Gastroesophageal sphincter (tissue), 4 donors: ENCODE results near the gene IL23R. TPM values are rescaled to one million over a fixed set of nuclear protein-coding genes. Genes with fewer than 3 reads are reported as not detected.

Experiments
- ATAC-seq: fragments of 150-250 bp; one replicate; pipeline ENCODE4 v1.9.1; 2016; ENCODE audit warnings: mild to moderate bottlenecking, moderate library complexity
- H3K27ac ChIP-seq, 4 donors: fragments of 200-600 bp; sonication (generic) in 3 of 4; 1 replicate in 3 of 4; 2 replicates in 1 of 4; pipeline ENCODE4 v1.5.1; 2016 to 2019
- H3K27me3 ChIP-seq: fragments of 200-600 bp; sonication (generic); one replicate; pipeline ENCODE4 v1.5.1; 2019
- H3K36me3 ChIP-seq, 2 donors: fragments of 200-600 bp; sonication (generic); one replicate each; pipeline ENCODE4 v1.5.1; 2019; ENCODE audit warnings: control low read depth in 1 of 2
- H3K4me1 ChIP-seq, 3 donors: fragments of 200-600 bp; sonication (generic); 1 replicate in 2 of 3; 2 replicates in 1 of 3; pipeline ENCODE4 v1.5.1; 2016 to 2019; ENCODE audit warnings: control low read depth in 2 of 3
- H3K4me3 ChIP-seq, 2 donors: fragments of 200-600 bp; sonication (generic); one replicate each; pipeline ENCODE4 v1.5.1; 2019; ENCODE audit warnings: mild to moderate bottlenecking in 1 of 2, moderate library complexity in 1 of 2
- H3K9me3 ChIP-seq, 3 donors: fragments of 200-600 bp; sonication (generic); one replicate each; pipeline ENCODE4 v1.5.1; 2017 to 2019; ENCODE audit warnings: control low read depth in 2 of 3
- EP300 ChIP-seq: sonication (generic); formaldehyde crosslinking; IDR thresholded peaks from one replicate; pipeline ENCODE4 v1.6.1; 2017; ENCODE audit warnings: antibody characterized with exemption, mild to moderate bottlenecking
- POLR2A ChIP-seq, 2 donors: fragments of 450-650 bp; IDR thresholded peaks; one replicate each; pipeline ENCODE4 v1.6.1; 2017; ENCODE audit warnings: antibody characterized with exemption in 2 of 2, mild to moderate bottlenecking in 2 of 2, moderate library complexity in 1 of 2
- POLR2AphosphoS5 ChIP-seq: sonication (generic); formaldehyde crosslinking; IDR thresholded peaks from one replicate; pipeline ENCODE4 v1.6.1; 2017; ENCODE audit warnings: antibody characterized with exemption
- WGBS, 2 donors: methylation state at CpG; one replicate each; pipeline ENCODE4 v1.1.5; 2018; ENCODE audit warnings: low coverage in 1 of 2; 5-methylcytosine and 5-hydroxymethylcytosine counted together
- total RNA-seq, 4 donors: library from RNA; depleted of rRNA; stranded (reverse); fragments of >200 nt; gene quantifications; one replicate each; pipeline ENCODE4 v1.1.0, GENCODE V29; 2016
- TF ChIP-seq, protein P1 (sequence below), 4 experiments: fragments of 200-600 bp in 2 of 4; fragments of 450-650 bp in 2 of 4; sonication (generic) in 1 of 4; IDR thresholded peaks; one replicate each; pipeline ENCODE4 v1.5.1; 2017 to 2019; ENCODE audit warnings: antibody characterized with exemption in 4 of 4, mild to moderate bottlenecking in 2 of 4, moderate library complexity in 2 of 4

IL23R gene
- total RNA-seq, 4 donors from 2014 or later: not detected

DNA sequence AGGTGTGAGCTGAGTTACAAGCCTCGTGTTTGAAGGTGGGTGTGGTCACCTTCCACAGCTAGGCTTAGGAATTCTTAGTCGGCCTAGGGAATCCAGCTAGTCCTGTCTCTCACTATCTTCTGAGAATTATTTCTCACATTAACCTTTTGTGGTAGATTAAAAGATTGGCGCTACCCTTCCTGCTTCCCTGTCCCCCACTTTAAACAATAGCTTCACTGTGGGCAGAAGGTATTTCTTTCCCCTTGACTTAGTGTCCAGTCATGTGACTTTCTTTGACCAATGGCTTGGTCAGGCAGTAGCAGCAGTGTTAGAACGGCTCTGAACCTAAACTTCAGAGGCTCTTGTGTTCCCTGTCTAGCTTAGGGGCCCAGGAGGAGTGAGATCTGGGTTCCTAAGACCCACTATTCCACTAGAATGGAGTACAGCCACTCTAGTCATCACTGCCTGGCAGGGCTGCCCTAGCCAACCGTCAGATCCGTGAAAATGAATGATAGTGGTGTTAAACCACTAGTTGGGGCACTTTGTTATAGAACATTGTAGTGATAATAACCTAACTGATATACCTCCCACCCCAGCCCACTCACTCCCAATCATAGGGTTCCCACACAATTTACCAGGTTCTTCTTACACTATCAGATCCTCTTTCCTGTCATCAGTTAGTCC is 17.6 kb upstream of the IL23R start:
- ATAC-seq: no peak
- 20 to 80% methylated on average over 2 to 3 of the region's 6 CpGs for WGBS, 2 donors
- Histone ChIP-seq H3K27ac (no peak overlapping the region), H3K9me3 (no peaks in the 10 kb centered on the region), H3K4me1 (peaks cover 0 to 7% (median 3%) of the 10 kb centered on the region in 3 donors), H3K4me3 (no peak overlapping the region), H3K36me3 (no peaks in the 10 kb centered on the region), H3K27me3 (peaks cover under 1% of the 10 kb centered on the region)
- TF ChIP-seq EP300 (no peak), POLR2AphosphoS5 (no peak), POLR2A (IDR thresholded peaks at IDR 0.05) (no peak)
- TF ChIP-seq, protein P1, sequence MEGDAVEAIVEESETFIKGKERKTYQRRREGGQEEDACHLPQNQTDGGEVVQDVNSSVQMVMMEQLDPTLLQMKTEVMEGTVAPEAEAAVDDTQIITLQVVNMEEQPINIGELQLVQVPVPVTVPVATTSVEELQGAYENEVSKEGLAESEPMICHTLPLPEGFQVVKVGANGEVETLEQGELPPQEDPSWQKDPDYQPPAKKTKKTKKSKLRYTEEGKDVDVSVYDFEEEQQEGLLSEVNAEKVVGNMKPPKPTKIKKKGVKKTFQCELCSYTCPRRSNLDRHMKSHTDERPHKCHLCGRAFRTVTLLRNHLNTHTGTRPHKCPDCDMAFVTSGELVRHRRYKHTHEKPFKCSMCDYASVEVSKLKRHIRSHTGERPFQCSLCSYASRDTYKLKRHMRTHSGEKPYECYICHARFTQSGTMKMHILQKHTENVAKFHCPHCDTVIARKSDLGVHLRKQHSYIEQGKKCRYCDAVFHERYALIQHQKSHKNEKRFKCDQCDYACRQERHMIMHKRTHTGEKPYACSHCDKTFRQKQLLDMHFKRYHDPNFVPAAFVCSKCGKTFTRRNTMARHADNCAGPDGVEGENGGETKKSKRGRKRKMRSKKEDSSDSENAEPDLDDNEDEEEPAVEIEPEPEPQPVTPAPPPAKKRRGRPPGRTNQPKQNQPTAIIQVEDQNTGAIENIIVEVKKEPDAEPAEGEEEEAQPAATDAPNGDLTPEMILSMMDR (IDR thresholded peaks at IDR 0.05): no peak

DNA sequence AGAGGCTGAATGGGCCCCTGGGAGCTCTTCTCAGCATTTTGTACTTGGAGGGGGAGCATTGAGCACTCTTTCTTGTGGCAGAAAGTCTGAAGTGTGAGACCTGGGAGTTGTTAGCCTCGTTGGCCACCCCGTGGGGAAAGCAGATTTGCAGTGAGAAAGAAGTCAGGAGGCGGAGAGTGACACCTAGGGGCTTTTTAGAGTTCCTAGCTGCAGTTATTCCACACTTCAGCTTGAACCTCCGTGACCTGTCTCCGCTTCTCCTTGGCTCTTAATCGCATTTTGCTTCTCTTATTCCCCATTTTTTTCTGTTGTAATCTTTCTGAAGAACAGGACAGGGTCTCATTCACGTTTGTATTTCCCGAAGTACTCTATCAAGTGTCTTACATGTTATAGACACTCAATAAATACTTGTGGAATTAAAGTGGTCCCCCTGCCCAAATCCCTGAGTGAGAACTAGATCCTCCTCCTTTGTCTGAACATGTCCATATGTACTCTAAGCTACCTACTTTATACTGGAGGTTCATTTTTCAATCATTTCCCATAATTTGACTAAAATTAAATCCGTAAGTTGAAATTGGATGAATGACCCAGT is 17.0 kb upstream of the IL23R start:
- H3K36me3 ChIP-seq: no peaks in the 10 kb centered on the region
- H3K9me3 ChIP-seq: no peaks in the 10 kb centered on the region
- TF ChIP-seq, protein P1 (IDR thresholded peaks at IDR 0.05): peak; percentile 59 to 84 (median 80)
- TF ChIP-seq POLR2A (IDR thresholded peaks at IDR 0.05): no peak
- H3K27ac ChIP-seq: no peak overlapping the region
- no peak overlapping the region for H3K4me3 ChIP-seq
- peak; percentile 77 for ATAC-seq
- peaks cover 0 to 7% (median 3%) of the 10 kb centered on the region in 3 donors for H3K4me1 ChIP-seq
- peaks cover 4% of the 10 kb centered on the region for H3K27me3 ChIP-seq
- WGBS, 2 donors: 16 to 28% methylated on average over 7 to 9 of the region's 9 CpGs

DNA sequence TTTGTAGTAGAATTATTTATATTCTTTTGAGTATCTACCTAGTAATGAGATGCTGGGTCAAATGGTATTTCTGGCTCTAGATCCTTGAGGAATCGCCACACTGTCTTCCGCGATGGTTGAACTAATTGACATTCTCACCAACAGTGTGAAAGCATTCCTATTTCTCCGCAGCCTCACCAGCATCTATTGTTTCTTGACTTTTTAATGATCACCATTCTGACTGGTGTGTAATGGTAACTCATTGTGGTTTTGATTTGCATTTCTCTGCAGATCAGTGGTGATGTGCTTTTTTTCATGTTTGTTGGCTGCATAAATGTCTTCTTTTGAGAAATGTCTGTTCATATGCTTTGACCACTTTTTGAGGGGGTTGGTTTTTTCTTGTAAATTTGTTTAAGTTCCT is 15.3 kb upstream of the IL23R start:
- WGBS, 2 donors: 87 to 90% methylated on average over 4 of the region's 4 CpGs
- Histone ChIP-seq H3K27ac (no peak overlapping the region), H3K4me1 (peaks cover 0 to 7% (median 3%) of the 10 kb centered on the region in 3 donors), H3K4me3 (no peak overlapping the region), H3K36me3 (no peaks in the 10 kb centered on the region), H3K9me3 (no peaks in the 10 kb centered on the region), H3K27me3 (peaks cover 6% of the 10 kb centered on the region)
- no peak for ATAC-seq
- TF ChIP-seq POLR2A (IDR thresholded peaks at IDR 0.05): no peak
- no peak for TF ChIP-seq EP300
- TF ChIP-seq, protein P1 (IDR thresholded peaks at IDR 0.05): no peak
- TF ChIP-seq POLR2AphosphoS5: no peak

DNA sequence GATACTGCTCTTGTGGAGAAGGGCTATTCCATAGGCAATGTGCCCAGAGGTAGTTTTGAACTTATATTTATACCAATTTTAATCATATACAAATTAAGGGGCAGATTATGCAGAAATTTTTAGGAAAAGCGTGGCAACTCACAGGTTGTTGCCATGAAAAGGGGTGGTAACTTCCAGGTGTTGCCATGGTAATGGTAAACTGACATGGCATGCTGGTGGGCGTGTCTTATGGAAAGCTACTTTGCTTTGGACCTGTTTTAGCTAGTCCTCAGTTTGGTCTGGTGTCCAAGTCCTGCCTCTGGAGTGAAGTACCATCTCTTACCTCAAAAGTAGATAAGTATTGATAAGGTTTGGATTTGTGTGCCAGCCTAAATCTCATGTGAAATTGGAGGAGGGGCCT is 7.9 kb upstream of the IL23R start:
- no peak for ATAC-seq
- H3K4me1 ChIP-seq: no peaks in the 10 kb centered on the region
- TF ChIP-seq, protein P1 (IDR thresholded peaks at IDR 0.05): no peak
- no peak for TF ChIP-seq POLR2AphosphoS5
- no peak for TF ChIP-seq EP300
- TF ChIP-seq POLR2A (IDR thresholded peaks at IDR 0.05): no peak
- peaks cover 25% of the 10 kb centered on the region for H3K27me3 ChIP-seq
- 43% methylated on average over 2 of the region's 2 CpGs; no CpG with 5 or more reads in 1 of the 2 donors for WGBS, 2 donors
- H3K9me3 ChIP-seq: no peaks in the 10 kb centered on the region
- no peak overlapping the region for H3K4me3 ChIP-seq
- H3K36me3 ChIP-seq: no peaks in the 10 kb centered on the region
- H3K27ac ChIP-seq: no peak overlapping the region

DNA sequence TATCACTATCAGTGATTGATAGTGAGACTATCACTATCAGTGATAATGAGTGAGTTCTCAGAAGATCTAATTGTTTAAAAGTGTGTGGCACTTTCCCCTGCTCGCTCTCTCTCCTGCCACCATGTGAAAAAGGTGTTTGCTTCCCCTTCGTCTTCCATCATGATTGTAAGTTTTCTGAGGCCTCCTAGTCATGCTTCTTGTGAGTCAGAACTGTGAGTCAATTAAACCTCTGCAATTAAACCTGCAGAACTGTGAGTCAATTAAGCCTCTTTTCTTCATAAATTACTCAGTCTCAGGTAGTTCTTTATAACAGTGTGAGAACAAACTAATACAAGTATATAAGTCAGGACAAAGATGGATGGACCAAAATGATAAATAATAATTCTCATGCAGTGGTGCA is 7.0 kb upstream of the IL23R start:
- Histone ChIP-seq H3K27ac (no peak overlapping the region), H3K36me3 (no peaks in the 10 kb centered on the region), H3K27me3 (peaks cover 21% of the 10 kb centered on the region), H3K4me1 (no peaks in the 10 kb centered on the region), H3K4me3 (no peak overlapping the region), H3K9me3 (no peaks in the 10 kb centered on the region)
- WGBS, 2 donors: 60 to 75% methylated on average over 2 of the region's 2 CpGs
- no peak for ATAC-seq
- no peak for TF ChIP-seq POLR2AphosphoS5
